GM12892 (cell line): Measurements from ENCODE around the gene LRRFIP2.

Experiments used
- POLR2A ChIP-seq: IDR thresholded peaks from 2 replicates; pipeline ENCODE4 v1.6.1; 2011; ENCODE audit warnings: low read depth, low read length, control low read depth
- POLR2AphosphoS5 ChIP-seq: IDR thresholded peaks from 2 replicates; pipeline ENCODE4 v1.6.1; 2011; ENCODE audit warnings: low read depth, low read length, control low read depth

DNA sequence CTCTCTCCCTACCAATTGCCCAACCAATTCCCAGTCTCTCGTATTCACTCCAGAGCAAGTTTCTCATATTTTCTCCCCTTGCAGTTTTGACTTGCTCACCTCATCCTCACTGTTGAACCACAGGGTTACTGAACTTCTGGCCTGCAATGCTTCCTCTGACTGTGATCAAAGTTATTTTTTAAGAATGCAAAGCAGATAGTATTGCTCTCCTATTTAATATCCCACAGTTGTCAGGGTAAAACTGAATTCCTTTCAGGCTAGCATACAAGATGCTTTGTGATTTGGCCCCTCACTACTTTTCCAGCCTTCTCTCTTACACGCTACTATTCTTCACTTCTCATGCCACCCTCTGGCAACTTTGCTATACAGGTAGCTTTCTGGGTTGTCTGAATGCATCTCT lies 80.9 kb downstream of the LRRFIP2 start:
- TF ChIP-seq POLR2A = no peak
- TF ChIP-seq POLR2AphosphoS5 = no peak
